Coronary artery (tissue), 2 donors: Measurements from ENCODE around the gene FST.

Experiments
- DNase-seq: peaks from one replicate; pipeline ENCODE4 v3.0.0-alpha.2; 2017; ENCODE audit warnings: low spot score
- H3K27ac ChIP-seq, 2 donors: fragments of 200-600 bp; sonication (generic); one replicate each; pipeline ENCODE4 v1.5.1; 2016 to 2019
- H3K4me3 ChIP-seq: fragments of 200-600 bp; sonication (generic); 2 replicates; pipeline ENCODE4 v1.5.1; 2016; ENCODE audit warnings: mild to moderate bottlenecking, moderate library complexity
- TF ChIP-seq, protein P1 (sequence below): fragments of 200-600 bp; sonication (generic); IDR thresholded peaks from one replicate; pipeline ENCODE4 v1.5.1; 2019; ENCODE audit warnings: antibody characterized with exemption

The FST gene

DNA sequence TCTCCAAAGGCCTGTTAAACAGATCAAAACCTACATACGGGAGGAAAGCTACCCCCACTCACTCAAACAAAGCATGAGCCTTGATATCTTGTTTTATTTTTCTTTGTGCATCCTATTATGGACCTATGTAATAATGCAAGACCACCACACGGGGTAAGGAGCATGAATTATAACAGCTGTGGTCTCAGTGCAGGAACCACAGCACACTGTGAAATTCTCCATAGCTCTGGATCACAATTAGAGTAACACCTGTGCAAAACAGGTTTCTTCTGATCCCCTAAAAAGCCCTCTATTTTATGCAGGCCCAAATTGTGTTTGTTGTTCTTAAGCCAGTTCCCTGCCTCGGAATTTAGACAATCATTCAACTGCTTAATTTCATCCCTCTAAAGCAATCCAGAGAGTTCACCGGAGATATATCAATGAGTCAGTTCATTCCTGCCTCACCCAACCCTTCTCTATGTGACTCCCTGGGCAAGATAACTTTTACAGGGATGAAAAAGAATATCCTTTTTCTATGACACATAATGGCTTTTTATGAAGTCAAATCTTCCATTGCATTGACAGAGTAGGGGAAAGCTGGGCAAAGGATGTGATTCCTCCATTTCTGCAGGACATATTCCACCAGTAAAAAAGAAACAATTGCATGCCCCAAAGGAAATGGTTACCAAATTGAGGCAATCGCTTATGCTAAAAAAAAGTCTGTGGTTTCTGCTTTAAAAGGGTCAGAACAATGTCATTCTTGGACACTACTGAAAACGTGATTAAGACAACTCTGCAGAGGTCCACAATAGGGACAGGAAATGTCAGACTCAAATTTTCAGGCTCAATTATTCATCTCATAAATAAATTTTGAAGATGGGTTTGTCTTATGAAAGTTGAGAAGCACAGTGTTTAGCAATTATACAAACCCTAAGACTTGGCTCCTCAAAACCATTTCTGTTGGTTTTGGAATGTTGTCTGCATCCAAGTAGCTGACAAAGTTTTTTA, 41.6 kb upstream of the FST start:
- H3K27ac ChIP-seq, result no peak overlapping the region
- no peak for DNase-seq
- H3K4me3 ChIP-seq, result no peak overlapping the region
- TF ChIP-seq, protein P1, sequence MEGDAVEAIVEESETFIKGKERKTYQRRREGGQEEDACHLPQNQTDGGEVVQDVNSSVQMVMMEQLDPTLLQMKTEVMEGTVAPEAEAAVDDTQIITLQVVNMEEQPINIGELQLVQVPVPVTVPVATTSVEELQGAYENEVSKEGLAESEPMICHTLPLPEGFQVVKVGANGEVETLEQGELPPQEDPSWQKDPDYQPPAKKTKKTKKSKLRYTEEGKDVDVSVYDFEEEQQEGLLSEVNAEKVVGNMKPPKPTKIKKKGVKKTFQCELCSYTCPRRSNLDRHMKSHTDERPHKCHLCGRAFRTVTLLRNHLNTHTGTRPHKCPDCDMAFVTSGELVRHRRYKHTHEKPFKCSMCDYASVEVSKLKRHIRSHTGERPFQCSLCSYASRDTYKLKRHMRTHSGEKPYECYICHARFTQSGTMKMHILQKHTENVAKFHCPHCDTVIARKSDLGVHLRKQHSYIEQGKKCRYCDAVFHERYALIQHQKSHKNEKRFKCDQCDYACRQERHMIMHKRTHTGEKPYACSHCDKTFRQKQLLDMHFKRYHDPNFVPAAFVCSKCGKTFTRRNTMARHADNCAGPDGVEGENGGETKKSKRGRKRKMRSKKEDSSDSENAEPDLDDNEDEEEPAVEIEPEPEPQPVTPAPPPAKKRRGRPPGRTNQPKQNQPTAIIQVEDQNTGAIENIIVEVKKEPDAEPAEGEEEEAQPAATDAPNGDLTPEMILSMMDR, result no peak

DNA sequence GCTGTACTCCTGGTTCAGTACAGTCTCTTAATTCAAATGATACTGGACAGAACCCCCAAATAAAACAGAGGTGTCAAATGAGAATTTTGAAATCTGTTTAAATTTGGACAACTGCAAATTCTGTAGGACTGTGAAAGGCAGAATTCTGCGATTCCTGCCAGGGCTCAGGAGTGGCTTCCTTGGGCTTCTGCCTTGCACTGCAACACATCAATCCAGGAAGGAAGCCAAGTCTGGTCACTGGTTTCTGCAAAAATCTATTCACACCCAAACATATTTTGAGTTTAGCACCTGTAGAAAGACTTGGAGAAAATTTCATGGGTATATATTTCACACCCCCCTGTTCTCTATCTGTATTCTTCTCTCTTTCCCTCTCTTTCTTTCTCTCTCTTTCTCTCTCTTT, 37.5 kb upstream of the FST start:
- TF ChIP-seq, protein P1, result no peak
- no peak for DNase-seq
- Histone ChIP-seq H3K27ac (no peak overlapping the region), H3K4me3 (no peak overlapping the region)

DNA sequence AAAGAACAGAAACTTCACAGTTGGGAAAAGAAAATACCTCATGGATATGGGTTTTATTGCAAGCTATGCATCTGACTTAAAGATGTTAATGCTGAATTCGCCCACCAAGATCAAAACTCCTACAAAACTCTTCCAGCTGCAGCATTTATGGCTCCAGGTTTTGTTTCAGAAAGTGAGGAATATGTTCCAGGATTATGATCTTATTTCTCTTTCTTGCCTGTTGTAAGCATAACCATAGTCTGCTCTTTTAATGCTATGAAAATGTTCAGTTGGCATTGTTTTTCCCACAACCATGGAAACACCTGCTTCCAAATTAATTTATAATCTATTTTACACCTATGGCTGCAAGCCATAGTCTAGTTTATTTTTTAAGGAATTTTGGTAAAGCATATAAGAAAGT, 34.9 kb upstream of the FST start:
- no peak overlapping the region for H3K27ac ChIP-seq
- DNase-seq, result no peak
- H3K4me3 ChIP-seq, result no peak overlapping the region
- TF ChIP-seq, protein P1, result no peak

DNA sequence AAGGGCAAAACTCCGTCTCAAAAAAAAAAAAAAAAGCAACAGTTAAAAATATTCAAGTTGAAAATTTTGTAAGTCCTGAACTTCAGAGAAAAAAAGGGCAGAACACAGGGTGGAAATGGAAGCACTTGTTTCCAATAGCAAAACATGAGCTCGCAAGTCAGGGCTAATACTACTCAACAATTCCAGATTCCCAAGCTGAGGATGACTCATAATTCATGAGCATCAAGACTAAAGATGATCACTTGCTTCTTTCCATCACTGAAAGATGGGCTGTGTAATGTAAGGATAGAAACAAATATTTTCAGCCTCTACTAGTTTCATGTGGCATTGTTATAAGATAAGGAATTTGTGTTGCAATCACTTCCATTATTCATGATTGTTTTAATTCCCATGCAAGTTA, 33.5 kb upstream of the FST start:
- no peak overlapping the region for H3K27ac ChIP-seq
- DNase-seq, result no peak
- TF ChIP-seq, protein P1, result no peak
- no peak overlapping the region for H3K4me3 ChIP-seq

DNA sequence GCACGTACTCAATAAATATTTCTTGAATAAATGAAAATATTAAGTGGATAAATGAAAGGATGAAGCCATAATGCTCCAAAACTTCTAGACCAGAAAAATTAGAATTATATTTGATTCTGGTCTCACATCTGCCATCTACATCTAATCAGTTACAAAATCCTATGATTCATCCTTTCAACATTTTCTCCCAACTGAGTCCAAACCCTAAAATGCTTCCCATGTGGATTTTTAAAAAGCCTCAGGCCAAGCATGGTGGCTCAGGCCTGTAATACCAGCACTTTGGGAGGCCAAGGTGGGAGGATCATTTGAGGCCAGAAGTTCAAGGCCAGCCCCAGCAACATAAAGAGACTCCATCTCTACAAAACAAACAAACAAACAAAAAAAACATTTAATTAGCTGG, 31.6 kb upstream of the FST start:
- DNase-seq, result no peak
- TF ChIP-seq, protein P1, result no peak
- Histone ChIP-seq H3K4me3 (no peak overlapping the region), H3K27ac (no peak overlapping the region)

DNA sequence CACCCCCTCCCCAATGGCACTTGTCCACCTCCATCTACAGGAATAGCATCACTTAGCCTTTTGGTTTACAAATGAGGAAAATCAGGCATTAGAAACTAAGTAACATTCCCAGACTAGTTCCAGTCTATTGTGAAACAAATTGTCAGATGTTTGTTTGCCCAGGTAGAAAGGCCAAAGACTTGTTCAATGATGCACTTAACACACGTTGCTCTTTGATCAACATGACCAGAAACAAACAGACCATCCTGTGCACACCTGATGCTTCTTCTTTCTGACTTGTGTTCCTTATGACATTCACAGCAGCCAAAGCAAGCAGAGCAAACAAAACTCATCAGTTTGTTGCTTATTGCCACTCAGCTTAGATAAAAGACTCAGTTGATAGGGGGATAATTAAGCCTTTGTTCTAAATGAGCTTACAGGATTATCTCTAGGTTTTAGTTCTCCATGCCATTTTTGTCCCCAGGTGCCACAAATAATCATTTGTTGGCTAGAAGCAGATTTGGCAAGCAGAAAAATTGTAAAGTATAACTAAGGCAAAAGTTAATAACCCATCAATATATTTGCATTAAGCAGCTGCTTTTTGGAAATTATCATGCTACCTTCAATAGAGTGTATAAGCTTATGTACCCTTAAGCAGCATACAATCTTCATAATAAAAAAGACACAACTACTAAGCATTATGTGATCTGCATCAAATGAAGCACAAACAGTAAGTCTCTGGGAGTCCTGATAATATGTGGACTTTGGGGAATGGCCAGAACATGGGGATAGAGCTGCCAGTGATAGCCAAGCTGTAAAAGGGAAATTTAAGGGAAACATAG, 26.3 kb upstream of the FST start:
- no peak overlapping the region for H3K27ac ChIP-seq
- DNase-seq, result no peak
- TF ChIP-seq, protein P1, result no peak
- H3K4me3 ChIP-seq, result no peak overlapping the region
